ENCODE data around the gene NLRP6. TPM values are rescaled to one million over a fixed set of nuclear protein-coding genes. Genes with fewer than 3 reads are reported as not detected.
"Not testable (repeated sequence)": the region's sequence is repeated elsewhere in the genome, so short reads cannot be mapped to it uniquely, and the experiment has no call there.

Gene NLRP6
- total RNA-seq, 1 experiment from 2014 or later = not detected

DNA sequence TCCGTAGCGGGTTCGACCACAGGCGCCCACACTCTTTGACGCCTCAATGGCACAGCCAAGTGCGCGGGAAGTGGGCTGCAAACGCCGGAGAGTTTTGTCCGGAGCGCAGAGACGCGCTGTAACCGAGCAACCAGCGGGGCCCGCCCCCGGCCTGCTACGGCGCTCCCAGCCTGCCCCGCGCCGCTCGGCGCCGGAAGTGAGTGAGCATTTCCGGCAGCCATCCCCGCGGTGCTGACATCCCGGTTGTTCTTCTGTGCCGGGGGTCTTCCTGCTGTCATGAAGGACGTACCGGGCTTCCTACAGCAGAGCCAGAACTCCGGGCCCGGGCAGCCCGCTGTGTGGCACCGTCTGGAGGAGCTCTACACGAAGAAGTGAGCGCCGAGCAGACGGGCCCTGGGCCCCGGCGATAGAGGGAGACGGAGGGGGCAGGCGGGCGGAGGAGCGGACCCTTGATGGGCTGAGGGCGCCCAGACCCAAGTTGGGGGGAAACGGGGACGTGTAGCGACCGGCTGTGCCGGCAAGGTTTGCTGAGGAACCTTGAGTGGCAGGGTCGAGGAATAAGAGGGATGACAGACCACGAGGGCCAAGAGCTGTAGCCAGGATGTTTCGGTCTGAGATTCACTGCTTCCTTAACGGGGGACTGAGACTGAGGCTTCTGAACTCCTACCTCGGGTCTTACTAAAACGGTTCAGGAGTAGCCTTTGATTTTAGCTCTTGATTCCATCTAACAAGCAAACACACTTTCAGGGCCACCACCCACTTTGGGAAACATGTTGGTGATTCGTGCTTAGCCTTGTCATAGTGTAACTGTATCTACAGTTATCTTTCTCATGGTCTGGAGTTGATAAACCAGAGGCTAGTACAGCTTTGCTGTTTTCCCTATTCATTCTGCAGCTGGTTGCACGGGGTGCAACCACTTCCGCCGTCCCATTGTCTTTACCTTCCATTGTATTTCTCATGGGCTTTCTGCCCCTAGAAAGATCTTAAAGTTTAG is 41.1 kb upstream of the NLRP6 start, which contains the start of gene PSMD13:
TSS of gene PSMD13 (plus strand) at position 203 of the 994 bp plus-strand sequence. CDS start at position 277, 74 bp downstream.
- Histone ChIP-seq H3K27ac (ENCODE audit: low read depth, low read length, poor library complexity, severe bottlenecking) (peak within 1 kb of the TSS; percentile 78), H3K36me3 (ENCODE audit: insufficient read depth, low read length, poor library complexity, severe bottlenecking) (peaks cover 11% of the 10 kb centered on the region), H3K4me3 (ENCODE audit: low read depth, low read length, poor library complexity, severe bottlenecking) (peak within 1 kb of the TSS; percentile 95), H3K9me3 (ENCODE audit: low read depth, low read length, poor library complexity, severe bottlenecking) (no peaks in the 10 kb centered on the region), H3K27me3 (replicated peaks; ENCODE audit: insufficient read depth, low read depth, low read length, poor library complexity) (no peaks in the 10 kb centered on the region), H3K4me1 (ENCODE audit: insufficient read depth, low read length, poor library complexity, severe bottlenecking) (peaks cover 12% of the 10 kb centered on the region)
- TF ChIP-seq, protein P1, sequence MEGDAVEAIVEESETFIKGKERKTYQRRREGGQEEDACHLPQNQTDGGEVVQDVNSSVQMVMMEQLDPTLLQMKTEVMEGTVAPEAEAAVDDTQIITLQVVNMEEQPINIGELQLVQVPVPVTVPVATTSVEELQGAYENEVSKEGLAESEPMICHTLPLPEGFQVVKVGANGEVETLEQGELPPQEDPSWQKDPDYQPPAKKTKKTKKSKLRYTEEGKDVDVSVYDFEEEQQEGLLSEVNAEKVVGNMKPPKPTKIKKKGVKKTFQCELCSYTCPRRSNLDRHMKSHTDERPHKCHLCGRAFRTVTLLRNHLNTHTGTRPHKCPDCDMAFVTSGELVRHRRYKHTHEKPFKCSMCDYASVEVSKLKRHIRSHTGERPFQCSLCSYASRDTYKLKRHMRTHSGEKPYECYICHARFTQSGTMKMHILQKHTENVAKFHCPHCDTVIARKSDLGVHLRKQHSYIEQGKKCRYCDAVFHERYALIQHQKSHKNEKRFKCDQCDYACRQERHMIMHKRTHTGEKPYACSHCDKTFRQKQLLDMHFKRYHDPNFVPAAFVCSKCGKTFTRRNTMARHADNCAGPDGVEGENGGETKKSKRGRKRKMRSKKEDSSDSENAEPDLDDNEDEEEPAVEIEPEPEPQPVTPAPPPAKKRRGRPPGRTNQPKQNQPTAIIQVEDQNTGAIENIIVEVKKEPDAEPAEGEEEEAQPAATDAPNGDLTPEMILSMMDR (conservative IDR thresholded peaks at IDR 0.05; ENCODE audit: low read depth, low read length) = no peak
- TF ChIP-seq EZH2 (IDR thresholded peaks at IDR 0.05; ENCODE audit: borderline replicate concordance, low read depth, low read length, poor library complexity, severe bottlenecking) = no peak
- DNase-seq (ENCODE audit: low spot score) = peak; percentile 91
- ChIA-PET CTCF (interaction anchor here (0.6 kb wide), 1 partner anchor 482 kb away, joined by 3 read pairs; no protein-coding TSS in a partner anchor), POLR2A (ENCODE audit: low non-redundant PET) (no interaction called here)
- intact Hi-C loops (cut with micrococcal nuclease; ENCODE audit: unreplicated experiment) = no loop called here
- BruUV-seq (replicated peaks) = TSS peak; percentile 51

- DNase-seq (ENCODE audit: low spot score); H3K27me3 ChIP-seq (replicated peaks; ENCODE audit: insufficient read depth, low read depth, low read length, poor library complexity); H3K27ac ChIP-seq (ENCODE audit: low read depth, low read length, poor library complexity, severe bottlenecking); H3K9me3 ChIP-seq (ENCODE audit: low read depth, low read length, poor library complexity, severe bottlenecking); CTCF ChIA-PET; BruUV-seq (replicated peaks); POLR2A ChIA-PET (ENCODE audit: low non-redundant PET); intact Hi-C loops (cut with micrococcal nuclease; ENCODE audit: unreplicated experiment): not testable (repeated sequence)
- Histone ChIP-seq H3K4me1 (ENCODE audit: insufficient read depth, low read length, poor library complexity, severe bottlenecking) (peaks cover 12% of the 10 kb centered on the region), H3K4me3 (ENCODE audit: low read depth, low read length, poor library complexity, severe bottlenecking) (peak overlapping the region; percentile 95), H3K36me3 (ENCODE audit: insufficient read depth, low read length, poor library complexity, severe bottlenecking) (peaks cover 16% of the 10 kb centered on the region)
Measured at GRCh38 chr11:238346-238745, 39.9 kb upstream of the NLRP6 start.

GRCh38 chr11:240315-240714 is 37.9 kb upstream of the NLRP6 start:
- peaks cover 36% of the 10 kb centered on the region for H3K36me3 ChIP-seq (ENCODE audit: insufficient read depth, low read length, poor library complexity, severe bottlenecking)
- BruUV-seq (replicated peaks) = no TSS peak
- intact Hi-C loops (cut with micrococcal nuclease; ENCODE audit: unreplicated experiment) = no loop called here
- ChIA-PET POLR2A (ENCODE audit: low non-redundant PET) (no interaction called here), CTCF (no interaction called here)
- H3K4me1 ChIP-seq (ENCODE audit: insufficient read depth, low read length, poor library complexity, severe bottlenecking) = peaks cover 10% of the 10 kb centered on the region
- H3K27me3 ChIP-seq (replicated peaks; ENCODE audit: insufficient read depth, low read depth, low read length, poor library complexity) = no peaks in the 10 kb centered on the region
- H3K4me3 ChIP-seq (ENCODE audit: low read depth, low read length, poor library complexity, severe bottlenecking) = no peak overlapping the region
- H3K27ac ChIP-seq (ENCODE audit: low read depth, low read length, poor library complexity, severe bottlenecking) = no peak overlapping the region
- H3K9me3 ChIP-seq (ENCODE audit: low read depth, low read length, poor library complexity, severe bottlenecking) = no peaks in the 10 kb centered on the region
- TF ChIP-seq EZH2 (IDR thresholded peaks at IDR 0.05; ENCODE audit: borderline replicate concordance, low read depth, low read length, poor library complexity, severe bottlenecking) = no peak
- TF ChIP-seq, protein P1 (conservative IDR thresholded peaks at IDR 0.05; ENCODE audit: low read depth, low read length) = no peak
- no peak for DNase-seq (ENCODE audit: low spot score)

All from A673 (cell line).